ENCODE data around the gene TRMT44. TPM values are rescaled to one million over a fixed set of nuclear protein-coding genes. Genes with fewer than 3 reads are reported as not detected.

The TRMT44 gene
- total RNA-seq, 4 donors from 2014 or later = 39.0 to 61.0 (median 49.2) TPM

DNA sequence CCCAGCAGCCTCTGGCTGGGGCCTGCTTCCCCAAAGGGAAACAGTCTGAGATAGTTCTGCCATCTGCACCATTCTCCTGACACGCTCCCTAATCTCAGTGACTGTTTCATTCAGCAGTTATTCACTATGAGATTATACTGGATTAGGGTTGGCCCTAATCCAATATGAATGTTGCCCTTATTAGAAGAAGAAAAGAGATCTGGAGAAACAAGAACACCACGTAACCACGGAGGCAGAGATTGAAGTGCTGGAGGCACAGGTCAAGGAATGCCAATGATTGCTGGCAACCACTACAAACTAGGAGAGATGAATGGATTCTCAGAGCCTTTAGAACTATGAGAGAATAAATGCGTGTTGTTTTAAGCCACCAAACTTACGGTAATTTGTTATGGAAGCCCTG, 7.4 kb upstream of the TRMT44 start:
- no peak for TF ChIP-seq POLR2A (IDR thresholded peaks at IDR 0.05)
- TF ChIP-seq, protein P1, sequence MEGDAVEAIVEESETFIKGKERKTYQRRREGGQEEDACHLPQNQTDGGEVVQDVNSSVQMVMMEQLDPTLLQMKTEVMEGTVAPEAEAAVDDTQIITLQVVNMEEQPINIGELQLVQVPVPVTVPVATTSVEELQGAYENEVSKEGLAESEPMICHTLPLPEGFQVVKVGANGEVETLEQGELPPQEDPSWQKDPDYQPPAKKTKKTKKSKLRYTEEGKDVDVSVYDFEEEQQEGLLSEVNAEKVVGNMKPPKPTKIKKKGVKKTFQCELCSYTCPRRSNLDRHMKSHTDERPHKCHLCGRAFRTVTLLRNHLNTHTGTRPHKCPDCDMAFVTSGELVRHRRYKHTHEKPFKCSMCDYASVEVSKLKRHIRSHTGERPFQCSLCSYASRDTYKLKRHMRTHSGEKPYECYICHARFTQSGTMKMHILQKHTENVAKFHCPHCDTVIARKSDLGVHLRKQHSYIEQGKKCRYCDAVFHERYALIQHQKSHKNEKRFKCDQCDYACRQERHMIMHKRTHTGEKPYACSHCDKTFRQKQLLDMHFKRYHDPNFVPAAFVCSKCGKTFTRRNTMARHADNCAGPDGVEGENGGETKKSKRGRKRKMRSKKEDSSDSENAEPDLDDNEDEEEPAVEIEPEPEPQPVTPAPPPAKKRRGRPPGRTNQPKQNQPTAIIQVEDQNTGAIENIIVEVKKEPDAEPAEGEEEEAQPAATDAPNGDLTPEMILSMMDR (IDR thresholded peaks at IDR 0.05) = no peak
- H3K4me3 ChIP-seq (ENCODE audit: low read depth, poor library complexity, severe bottlenecking) = no peak overlapping the region
- 61 to 73% methylated on average over 5 of the region's 5 CpGs for WGBS, 2 donors
- intact Hi-C loops (cut with DNase I; ENCODE audit: low total_unique reads) = no loop called here
- no peak for DNase-seq (ENCODE audit: low spot score in 2 of 2)

DNA sequence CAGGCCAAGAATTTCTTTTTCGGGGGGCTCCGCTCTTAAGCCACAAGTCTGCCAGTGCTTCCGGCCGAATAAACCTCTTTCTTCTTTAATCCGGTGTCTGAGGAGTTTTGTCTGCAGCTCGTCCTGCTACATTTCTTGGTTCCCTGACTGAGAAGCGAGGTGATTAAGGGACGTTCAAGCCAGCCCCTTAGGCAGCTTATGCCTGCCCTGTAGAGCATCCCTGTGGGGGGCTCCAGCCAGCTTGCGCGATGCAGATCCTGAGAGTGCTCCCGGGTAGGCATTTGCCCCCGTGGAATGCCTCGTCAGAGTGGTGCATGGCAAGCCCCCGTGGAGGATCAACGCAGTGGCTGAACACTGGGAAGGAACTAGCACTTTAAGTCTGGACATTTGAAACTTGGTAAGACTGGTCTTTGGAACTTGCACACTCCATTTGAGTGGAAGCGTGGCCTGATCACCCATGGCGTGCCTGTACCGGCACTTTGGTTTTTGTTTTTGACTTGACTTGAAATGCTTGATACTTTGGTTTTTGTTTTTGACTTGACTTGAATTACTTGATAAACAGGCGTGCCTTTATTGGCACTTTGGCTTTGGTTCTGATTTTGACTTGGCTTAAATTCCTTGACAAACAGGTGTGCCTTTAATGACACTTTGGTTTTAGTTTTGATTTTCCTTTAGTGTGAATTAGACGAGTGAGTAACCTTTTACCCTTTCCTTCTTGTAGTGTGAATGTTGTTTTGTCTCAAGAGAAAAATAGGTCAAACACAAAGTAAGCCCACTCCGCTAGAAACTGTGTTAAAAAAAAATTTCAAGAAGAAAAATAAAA, 6.1 kb upstream of the TRMT44 start:
- DNase-seq (ENCODE audit: low spot score in 2 of 2) = no peak
- H3K4me3 ChIP-seq (ENCODE audit: low read depth, poor library complexity, severe bottlenecking) = no peak overlapping the region
- intact Hi-C loops (cut with DNase I; ENCODE audit: low total_unique reads) = no loop called here
- WGBS, 2 donors = 54 to 58% methylated on average over 21 of the region's 21 CpGs
- TF ChIP-seq POLR2A (IDR thresholded peaks at IDR 0.05) = no peak
- TF ChIP-seq, protein P1 (IDR thresholded peaks at IDR 0.05) = no peak

- no peak for DNase-seq (ENCODE audit: low spot score in 2 of 2)
Observed at GRCh38 chr4:8435656-8436121, 4.9 kb upstream of the TRMT44 start.

GRCh38 chr4:8437281-8437680, 3.3 kb upstream of the TRMT44 start:
- TF ChIP-seq, protein P1 (IDR thresholded peaks at IDR 0.05) = no peak
- no peak for TF ChIP-seq POLR2A (IDR thresholded peaks at IDR 0.05)
- no peak overlapping the region for H3K4me3 ChIP-seq (ENCODE audit: low read depth, poor library complexity, severe bottlenecking)
- no peak for DNase-seq (ENCODE audit: low spot score in 2 of 2)
- intact Hi-C loops (cut with DNase I; ENCODE audit: low total_unique reads) = no loop called here
- WGBS, 2 donors = 33 to 55% methylated on average over 13 of the region's 13 CpGs

More at GRCh38 chr4:8435656-8436121, 4.9 kb upstream of the TRMT44 start:
- TF ChIP-seq, protein P1 (IDR thresholded peaks at IDR 0.05) = no peak
- no peak for TF ChIP-seq POLR2A (IDR thresholded peaks at IDR 0.05)
- intact Hi-C loops (cut with DNase I; ENCODE audit: low total_unique reads) = no loop called here
- WGBS, 2 donors = 17 to 21% methylated on average over 5 of the region's 5 CpGs
- H3K4me3 ChIP-seq (ENCODE audit: low read depth, poor library complexity, severe bottlenecking) = no peak overlapping the region

- no peak overlapping the region for H3K4me3 ChIP-seq (ENCODE audit: low read depth, poor library complexity, severe bottlenecking)
- intact Hi-C loops (cut with DNase I; ENCODE audit: low total_unique reads) = no loop called here
- WGBS, 2 donors = 85 to 90% methylated on average over 11 of the region's 11 CpGs
- DNase-seq (ENCODE audit: low spot score in 2 of 2) = no peak
- TF ChIP-seq, protein P1 (IDR thresholded peaks at IDR 0.05) = no peak
- no peak for TF ChIP-seq POLR2A (IDR thresholded peaks at IDR 0.05)
Observed at GRCh38 chr4:8438743-8439142, 1.8 kb upstream of the TRMT44 start.
